HG03571 (cell line): Measurements from ENCODE around the gene SHC2.
"Not testable (repeated sequence)": the region's sequence is repeated elsewhere in the genome, so short reads cannot be mapped to it uniquely, and the experiment has no call there.

Source experiments
- ATAC-seq: cut with Tn5 transposase; IDR thresholded peaks from one replicate; pipeline ENCODE4 v1.9.1; 2021; ENCODE audit not compliant: unreplicated experiment

SHC2 gene

GRCh38 chr19:447816-448560 lies 12.8 kb downstream of the SHC2 start:
- no peak for ATAC-seq

DNA sequence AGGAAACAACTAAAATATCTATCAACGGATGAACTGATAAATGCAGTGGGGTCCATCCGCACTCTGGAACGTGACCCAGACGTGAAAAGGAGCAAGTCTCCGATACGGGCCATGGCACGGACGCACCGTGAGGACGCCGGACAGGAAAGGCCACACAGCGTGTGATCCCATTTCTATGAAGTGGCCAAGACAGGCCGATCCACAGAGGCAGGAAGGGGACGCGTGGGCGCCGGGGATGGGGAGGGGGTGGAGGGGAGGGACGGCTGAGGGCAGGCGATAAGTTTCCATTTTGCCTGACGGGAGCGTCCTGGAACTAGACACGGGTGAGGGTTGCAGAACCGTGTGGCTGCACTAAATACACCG lies 13.8 kb downstream of the SHC2 start:
- ATAC-seq = no peak

- ATAC-seq = no peak
These were observed 16.1 kb downstream of the SHC2 start for GRCh38 chr19:444677-445210.

DNA sequence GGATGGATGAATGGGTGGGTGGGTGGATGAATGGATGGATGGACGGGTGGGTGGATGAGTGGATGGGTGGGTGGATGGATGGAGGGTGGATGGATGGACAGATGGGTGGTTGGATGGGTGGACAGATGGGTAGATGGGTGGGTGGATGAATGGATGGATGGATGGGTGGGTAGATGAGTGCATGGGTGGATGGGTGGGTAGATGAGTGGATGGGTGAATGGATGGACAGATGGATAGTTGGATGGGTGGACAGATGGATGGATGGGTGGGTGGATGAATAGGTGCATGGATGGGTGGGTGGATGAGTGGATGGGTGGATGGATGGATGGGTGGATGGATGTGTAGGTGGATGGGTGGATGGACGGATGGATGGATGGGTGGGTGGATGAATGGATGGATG lies 17.8 kb downstream of the SHC2 start:
- ATAC-seq = no peak

GRCh38 chr19:442085-442484 lies 18.7 kb downstream of the SHC2 start:
- no peak for ATAC-seq

GRCh38 chr19:441213-441836 lies 19.5 kb downstream of the SHC2 start:
- no peak for ATAC-seq

DNA sequence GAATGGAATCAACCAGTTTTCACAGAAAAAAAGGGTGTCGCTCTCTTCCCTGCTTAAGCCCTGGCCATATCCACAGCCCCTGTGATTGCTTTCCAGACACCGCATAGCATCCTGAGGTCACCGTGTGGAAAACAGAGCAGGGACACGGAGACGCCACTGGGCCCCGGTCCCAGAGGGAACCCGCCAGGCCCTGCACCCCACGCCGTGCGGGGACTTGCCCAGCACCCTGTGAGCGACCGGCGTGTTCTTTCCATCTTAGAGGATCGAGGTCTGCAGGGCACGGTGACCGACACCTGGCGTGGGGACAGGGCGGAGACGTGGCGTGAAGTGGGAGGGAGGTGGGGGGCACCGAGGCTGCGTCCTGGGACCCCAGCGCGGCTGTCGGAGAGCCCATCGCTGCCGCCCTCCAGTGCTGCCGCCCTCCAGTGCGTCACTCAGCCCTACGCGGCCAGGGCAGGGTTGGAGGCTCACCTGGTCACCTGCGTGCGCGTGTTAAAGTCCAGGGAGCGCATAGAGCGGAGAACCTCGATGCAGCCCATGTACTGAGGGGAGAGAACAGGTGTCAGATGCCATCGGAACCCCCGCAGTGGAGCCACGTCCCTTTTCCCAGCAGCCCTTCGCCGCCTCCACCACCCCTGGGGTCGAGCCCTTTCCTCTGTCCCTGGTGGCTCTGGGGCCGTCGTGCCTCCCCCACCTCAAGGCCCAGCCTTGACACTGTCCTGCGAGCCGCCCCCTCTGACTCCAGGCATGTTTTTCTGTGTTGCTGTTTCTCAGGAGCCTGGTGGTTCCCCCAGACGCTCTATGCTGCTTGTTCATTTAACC lies 20.2 kb downstream of the SHC2 start:
- no peak for ATAC-seq

- ATAC-seq = no peak
These were observed 21.5 kb downstream of the SHC2 start for GRCh38 chr19:439167-439900.

DNA sequence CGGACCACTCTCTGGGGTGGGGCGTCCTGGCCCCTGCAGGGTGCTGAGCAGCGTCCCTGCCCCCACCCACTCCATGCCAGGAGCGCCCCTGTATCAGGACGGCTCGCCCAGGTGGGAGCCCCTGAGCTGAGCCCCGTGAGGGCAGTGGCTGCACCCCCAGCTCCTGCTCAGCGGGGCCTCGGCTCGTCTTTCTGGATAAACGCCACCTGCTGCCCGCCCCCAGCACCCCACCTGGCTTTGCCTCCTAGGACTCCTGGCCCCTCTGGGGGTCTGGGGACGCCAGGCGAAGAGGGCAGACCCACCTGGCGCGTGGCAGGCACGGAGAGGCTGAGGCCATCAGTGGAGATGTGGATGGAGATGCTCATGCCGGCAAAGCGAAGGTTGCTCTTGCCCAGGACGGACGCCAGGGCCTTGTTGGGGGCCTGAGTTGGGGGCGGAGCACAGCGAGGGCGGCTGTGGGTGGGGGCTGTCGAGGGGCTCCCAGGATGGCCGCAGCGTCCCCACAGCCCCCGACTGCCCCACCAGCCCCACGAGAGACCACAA lies 22.3 kb downstream of the SHC2 start:
- no peak for ATAC-seq

GRCh38 chr19:437041-437440 lies 23.8 kb downstream of the SHC2 start:
- no peak for ATAC-seq

- no peak for ATAC-seq
These were observed 24.4 kb downstream of the SHC2 start for GRCh38 chr19:436413-436950.

DNA sequence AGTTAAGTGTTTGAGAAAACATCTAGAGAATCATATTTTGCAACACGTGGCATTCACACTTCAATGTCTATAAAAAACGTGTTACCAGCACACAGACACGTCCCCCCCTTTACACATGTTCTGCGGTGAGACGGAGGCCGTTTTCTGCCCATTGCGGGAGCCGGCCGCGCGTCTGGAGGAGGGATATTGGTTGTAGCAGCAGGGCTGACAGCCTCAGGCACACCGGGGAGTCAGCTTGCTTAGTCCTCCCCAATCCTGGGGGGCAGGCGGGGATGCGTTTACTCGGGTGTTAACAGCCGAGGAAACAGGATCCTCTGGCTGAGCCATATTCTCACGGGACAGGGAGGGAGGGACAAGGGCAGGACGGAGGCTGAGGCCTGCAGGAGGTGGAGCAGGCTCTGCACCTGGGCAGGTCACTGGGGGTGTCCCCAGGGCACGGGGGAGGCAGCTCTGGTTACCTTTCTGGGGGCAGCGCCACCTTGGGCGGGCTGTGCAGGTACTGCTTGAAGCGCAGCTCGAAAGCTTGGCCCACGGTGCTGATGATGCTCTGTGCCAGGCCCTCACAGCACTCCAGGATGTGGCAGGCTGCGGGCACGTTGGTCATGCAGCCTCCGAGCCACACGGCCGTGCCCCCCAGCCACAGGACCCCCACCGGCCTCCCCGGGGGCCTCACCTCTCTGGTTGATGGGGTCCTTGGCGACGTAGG lies 25.0 kb downstream of the SHC2 start:
- no peak for ATAC-seq

GRCh38 chr19:435056-435706 lies 25.7 kb downstream of the SHC2 start:
- ATAC-seq = no peak

DNA sequence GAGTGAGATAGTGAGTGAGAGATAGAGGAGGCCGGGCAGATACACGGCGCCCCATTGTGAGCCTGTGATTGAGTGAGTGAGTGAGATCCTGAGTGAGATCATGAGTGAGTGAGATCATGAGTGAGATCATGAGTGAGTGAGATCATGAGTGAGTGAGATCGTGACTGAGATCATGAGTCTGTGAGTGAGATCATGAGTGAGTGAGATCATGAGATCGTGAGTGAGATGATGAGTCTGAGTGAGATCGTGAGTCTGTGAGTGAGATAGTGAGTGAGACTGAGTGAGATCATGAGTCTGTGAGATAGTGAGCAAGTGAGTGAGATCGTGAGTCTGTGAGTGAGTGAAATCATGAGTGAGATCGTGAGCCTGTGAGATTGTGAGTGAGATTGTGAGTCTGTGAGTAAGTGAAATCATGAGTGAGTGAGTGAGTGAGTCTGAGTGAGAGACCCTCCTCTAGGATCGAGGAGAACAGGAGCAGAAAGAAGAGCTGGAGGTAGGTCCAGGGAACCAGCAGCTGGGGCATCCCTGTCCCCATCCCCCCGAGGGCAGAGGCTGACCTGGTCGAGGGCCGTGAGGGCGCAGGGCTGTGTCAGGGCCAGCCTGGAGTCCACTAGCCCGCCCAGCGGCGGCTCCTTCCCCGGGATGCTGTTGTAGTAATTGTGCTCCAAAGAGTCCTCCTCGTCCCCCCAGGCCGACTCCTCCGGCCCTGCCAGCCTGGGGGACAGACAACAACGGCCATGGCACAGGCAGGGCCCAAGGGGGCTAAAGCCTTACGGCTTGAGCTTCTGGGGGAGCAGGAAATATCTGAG lies 26.5 kb downstream of the SHC2 start:
- ATAC-seq = no peak

DNA sequence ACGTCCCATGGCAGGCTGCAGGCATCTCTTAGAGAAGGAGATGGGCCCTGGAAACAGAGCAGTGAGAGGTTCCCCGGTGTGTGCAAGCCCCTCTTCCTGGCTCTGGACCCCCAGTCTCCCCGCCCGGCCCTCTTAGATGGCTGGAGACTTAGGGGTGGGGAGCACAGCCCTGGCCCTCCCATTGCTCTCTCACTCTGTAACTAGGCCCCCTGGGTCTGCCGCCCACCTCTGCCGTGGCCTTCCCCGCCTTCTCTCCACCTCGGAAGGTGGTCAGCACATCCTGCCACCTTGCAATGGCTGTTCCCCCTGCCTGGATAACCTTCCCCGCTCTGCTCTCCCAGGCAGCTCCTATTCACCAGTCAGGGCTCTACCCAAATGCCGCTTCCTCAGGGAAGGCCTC lies 30.1 kb downstream of the SHC2 start:
- ATAC-seq = no peak

DNA sequence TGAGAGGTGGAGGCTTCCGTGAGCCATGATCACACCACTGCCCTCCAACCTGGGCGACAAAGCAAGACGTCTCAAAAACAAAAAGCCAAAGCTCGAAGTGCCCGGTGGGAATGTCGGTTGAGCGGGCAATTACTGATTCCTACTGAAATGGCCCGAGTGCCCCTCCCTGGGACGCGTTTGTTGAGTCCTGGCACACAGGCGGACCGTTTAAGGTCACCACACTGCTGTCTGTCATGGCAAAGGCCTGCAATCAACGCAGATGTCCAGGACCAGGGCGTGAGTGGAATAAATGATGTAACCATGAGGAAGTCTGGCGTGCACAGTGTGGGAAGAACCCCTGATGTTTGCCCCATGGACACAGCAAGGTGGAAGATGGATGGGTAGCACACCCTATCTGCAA lies 32.7 kb downstream of the SHC2 start:
- ATAC-seq = no peak

GRCh38 chr19:427675-428074 lies 33.2 kb downstream of the SHC2 start:
- ATAC-seq = not testable (repeated sequence)

- no peak for ATAC-seq
These were observed 33.9 kb downstream of the SHC2 start for GRCh38 chr19:426725-427445.
